Loucy (cell line): Measurements from ENCODE around the gene KNCN.

ENCODE experiments used
- H2AFZ ChIP-seq: fragments of 200-600 bp; sonication (generic); 2 replicates; pipeline ENCODE4 v1.6.0; 2016; ENCODE audit warnings: antibody characterized with exemption, mild to moderate bottlenecking, low read length, moderate library complexity
- H3F3A ChIP-seq: fragments of 200-600 bp; 2 replicates; pipeline ENCODE4 v1.6.0; 2016; ENCODE audit warnings: antibody characterized with exemption, low read depth, mild to moderate bottlenecking
- H3K27me3 ChIP-seq: fragments of 200-600 bp; sonication (generic); 2 replicates; pipeline ENCODE4 v1.6.1; 2014; ENCODE audit warnings: low read length, mild to moderate bottlenecking; ENCODE audit not compliant: insufficient read depth, poor library complexity, severe bottlenecking
- H3K36me3 ChIP-seq: fragments of 200-600 bp; sonication (generic); 2 replicates; pipeline ENCODE4 v1.6.1; 2016; ENCODE audit warnings: low read length; ENCODE audit not compliant: insufficient read depth
- H3K4me1 ChIP-seq: fragments of 200-600 bp; sonication (generic); 2 replicates; pipeline ENCODE4 v1.5.1; 2014; ENCODE audit warnings: low read length, mild to moderate bottlenecking; ENCODE audit not compliant: insufficient read depth, poor library complexity, severe bottlenecking
- H3K4me2 ChIP-seq: fragments of 200-600 bp; sonication (generic); 2 replicates; pipeline ENCODE4 v1.6.0; 2014; ENCODE audit warnings: antibody characterized with exemption, low read length, low read depth, mild to moderate bottlenecking; ENCODE audit not compliant: poor library complexity, severe bottlenecking
- H3K4me3 ChIP-seq: fragments of 200-600 bp; sonication (generic); 2 replicates; pipeline ENCODE4 v1.5.1; 2014; ENCODE audit warnings: low read length, mild to moderate bottlenecking, mixed read lengths; ENCODE audit not compliant: poor library complexity, severe bottlenecking
- H3K79me2 ChIP-seq: fragments of 200-600 bp; sonication (generic); 2 replicates; pipeline ENCODE4 v1.6.1; 2014; ENCODE audit warnings: low read length; ENCODE audit not compliant: insufficient read depth
- H3K9ac ChIP-seq: fragments of 200-600 bp; sonication (generic); 2 replicates; pipeline ENCODE4 v1.6.0; 2014; ENCODE audit warnings: mild to moderate bottlenecking, low read depth, low read length, moderate library complexity; ENCODE audit not compliant: poor library complexity, severe bottlenecking
- H3K9me2 ChIP-seq: fragments of 200-600 bp; sonication (generic); replicated peaks from 2 replicates; pipeline ENCODE4 v1.6.1; 2016; ENCODE audit warnings: low read depth, low read length, mixed read lengths
- H3K9me3 ChIP-seq: fragments of 200-600 bp; sonication (generic); 2 replicates; pipeline ENCODE4 v1.6.1; 2014; ENCODE audit warnings: mild to moderate bottlenecking, antibody characterized with exemption, low read length, low read depth; ENCODE audit not compliant: insufficient read depth
- H4K20me1 ChIP-seq: fragments of 200-600 bp; sonication (generic); 2 replicates; pipeline ENCODE4 v1.6.0; 2014; ENCODE audit warnings: antibody characterized with exemption, low read length, mild to moderate bottlenecking; ENCODE audit not compliant: insufficient read depth, poor library complexity, severe bottlenecking
- EZH2phosphoT487 ChIP-seq: fragments of 200-600 bp; IDR thresholded peaks from 2 replicates; pipeline ENCODE4 v1.6.1; 2018; ENCODE audit warnings: antibody characterized with exemption, mild to moderate bottlenecking, moderate library complexity, borderline replicate concordance
- TF ChIP-seq, protein P1 (sequence below): fragments of 200-600 bp; sonication (generic); conservative IDR thresholded peaks from 2 replicates; pipeline ENCODE4 v1.5.1; 2014; ENCODE audit warnings: mild to moderate bottlenecking, antibody characterized with exemption, low read length

The KNCN gene

DNA sequence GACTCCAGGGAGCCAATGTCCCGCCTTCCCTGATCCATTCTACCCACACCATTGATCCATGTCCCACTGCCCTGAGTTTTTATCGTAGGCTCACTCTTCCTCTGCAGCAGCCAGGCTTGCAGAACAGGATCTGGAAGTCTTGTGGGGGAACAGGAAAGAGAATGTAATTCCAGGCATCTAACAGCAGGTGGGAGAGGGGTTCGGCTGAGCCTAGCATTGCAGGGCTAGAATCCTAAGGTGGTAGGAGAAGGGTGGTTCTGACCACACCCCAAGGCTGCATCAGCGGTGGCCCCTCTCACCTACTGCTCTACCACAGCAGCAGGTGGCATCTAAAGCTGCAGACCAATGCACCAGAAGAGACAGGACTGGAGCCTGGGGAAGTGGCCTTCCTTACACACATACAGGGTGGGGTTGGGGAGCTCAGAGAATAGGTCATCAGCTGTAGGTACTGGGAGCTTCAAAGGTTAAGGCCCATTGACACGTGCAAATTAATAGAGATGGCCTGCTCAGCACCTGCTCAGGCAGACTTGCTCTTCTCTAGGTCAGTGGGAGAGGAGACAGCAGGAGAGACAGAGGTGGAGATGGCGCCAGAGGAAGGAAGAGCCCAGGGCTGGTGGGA lies 20.5 kb downstream of the KNCN start:
- Histone ChIP-seq H3K4me1 (no peaks in the 10 kb centered on the region), H3K4me2 (no peak overlapping the region), H3K4me3 (no peak overlapping the region), H2AFZ (no peak overlapping the region), H3K79me2 (no peaks in the 10 kb centered on the region), H3K36me3 (no peaks in the 10 kb centered on the region), H3K9me3 (no peaks in the 10 kb centered on the region), H3K27me3 (no peaks in the 10 kb centered on the region), H4K20me1 (no peaks in the 10 kb centered on the region), H3K9me2 (no peaks in the 10 kb centered on the region), H3K9ac (no peak overlapping the region), H3F3A (no peaks in the 10 kb centered on the region)
- no peak for TF ChIP-seq EZH2phosphoT487
- TF ChIP-seq, protein P1, sequence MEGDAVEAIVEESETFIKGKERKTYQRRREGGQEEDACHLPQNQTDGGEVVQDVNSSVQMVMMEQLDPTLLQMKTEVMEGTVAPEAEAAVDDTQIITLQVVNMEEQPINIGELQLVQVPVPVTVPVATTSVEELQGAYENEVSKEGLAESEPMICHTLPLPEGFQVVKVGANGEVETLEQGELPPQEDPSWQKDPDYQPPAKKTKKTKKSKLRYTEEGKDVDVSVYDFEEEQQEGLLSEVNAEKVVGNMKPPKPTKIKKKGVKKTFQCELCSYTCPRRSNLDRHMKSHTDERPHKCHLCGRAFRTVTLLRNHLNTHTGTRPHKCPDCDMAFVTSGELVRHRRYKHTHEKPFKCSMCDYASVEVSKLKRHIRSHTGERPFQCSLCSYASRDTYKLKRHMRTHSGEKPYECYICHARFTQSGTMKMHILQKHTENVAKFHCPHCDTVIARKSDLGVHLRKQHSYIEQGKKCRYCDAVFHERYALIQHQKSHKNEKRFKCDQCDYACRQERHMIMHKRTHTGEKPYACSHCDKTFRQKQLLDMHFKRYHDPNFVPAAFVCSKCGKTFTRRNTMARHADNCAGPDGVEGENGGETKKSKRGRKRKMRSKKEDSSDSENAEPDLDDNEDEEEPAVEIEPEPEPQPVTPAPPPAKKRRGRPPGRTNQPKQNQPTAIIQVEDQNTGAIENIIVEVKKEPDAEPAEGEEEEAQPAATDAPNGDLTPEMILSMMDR: no peak; the same call in 1 of the 2 replicates

- Histone ChIP-seq H2AFZ (no peak overlapping the region), H3K4me2 (no peak overlapping the region), H4K20me1 (no peaks in the 10 kb centered on the region), H3K27me3 (no peaks in the 10 kb centered on the region), H3F3A (no peaks in the 10 kb centered on the region), H3K9ac (no peak overlapping the region), H3K36me3 (no peaks in the 10 kb centered on the region), H3K9me3 (no peaks in the 10 kb centered on the region), H3K4me1 (no peaks in the 10 kb centered on the region), H3K79me2 (no peaks in the 10 kb centered on the region), H3K9me2 (no peaks in the 10 kb centered on the region), H3K4me3 (no peak overlapping the region)
- no peak for TF ChIP-seq EZH2phosphoT487
- TF ChIP-seq, protein P1: no peak
These were observed 21.1 kb downstream of the KNCN start for GRCh38 chr1:46530311-46530710.

- no peak overlapping the region for H3K4me2 ChIP-seq
- H3K4me1 ChIP-seq: no peaks in the 10 kb centered on the region
- H3K36me3 ChIP-seq: no peaks in the 10 kb centered on the region
- H3K4me3 ChIP-seq: no peak overlapping the region
- H2AFZ ChIP-seq: no peak overlapping the region
- H3K9me3 ChIP-seq: no peaks in the 10 kb centered on the region
- H3F3A ChIP-seq: no peaks in the 10 kb centered on the region
- no peaks in the 10 kb centered on the region for H3K9me2 ChIP-seq
- no peaks in the 10 kb centered on the region for H4K20me1 ChIP-seq
- TF ChIP-seq EZH2phosphoT487: no peak
- TF ChIP-seq, protein P1: no peak
- no peaks in the 10 kb centered on the region for H3K27me3 ChIP-seq
- no peak overlapping the region for H3K9ac ChIP-seq
- H3K79me2 ChIP-seq: no peaks in the 10 kb centered on the region
These were observed 22.3 kb downstream of the KNCN start for GRCh38 chr1:46529031-46529630.
